Muscle layer of duodenum (tissue), 2 donors: ENCODE results near the gene FLNB.

Experiments used
- H3K27ac ChIP-seq: one replicate; pipeline ENCODE4 v1.7.0; 2013; ENCODE audit warnings: mild to moderate bottlenecking, low read length
- H3K27me3 ChIP-seq: one replicate; pipeline ENCODE4 v1.7.0; 2013; ENCODE audit warnings: low read depth, mild to moderate bottlenecking, control low read depth, low read length
- H3K36me3 ChIP-seq, 2 donors: one replicate each; pipeline ENCODE4 v1.7.0; 2013; ENCODE audit warnings: low read length in 2 of 2, control low read depth in 1 of 2, mild to moderate bottlenecking in 1 of 2; ENCODE audit not compliant: insufficient read depth in 2 of 2, control insufficient read depth in 1 of 2
- H3K4me1 ChIP-seq, 2 donors: one replicate each; pipeline ENCODE4 v1.7.0; 2013; ENCODE audit warnings: low read length in 2 of 2, mild to moderate bottlenecking in 2 of 2, control low read depth in 1 of 2, moderate library complexity in 1 of 2; ENCODE audit not compliant: insufficient read depth in 2 of 2, control insufficient read depth in 1 of 2
- H3K4me3 ChIP-seq, 2 donors: one replicate each; pipeline ENCODE4 v1.7.0; 2013; ENCODE audit warnings: low read length in 2 of 2, low read depth in 1 of 2, mild to moderate bottlenecking in 1 of 2
- H3K9me3 ChIP-seq, 2 donors: one replicate each; pipeline ENCODE4 v1.7.0; 2013; ENCODE audit warnings: low read length in 2 of 2, control low read depth in 1 of 2, mild to moderate bottlenecking in 1 of 2; ENCODE audit not compliant: control insufficient read depth in 1 of 2
- donor health status: healthy.

Gene FLNB

GRCh38 chr3:58093574-58094195 is 85.5 kb downstream of the FLNB start:
- H3K27ac ChIP-seq, result no peak overlapping the region

GRCh38 chr3:58094657-58095056 is 86.4 kb downstream of the FLNB start:
- H3K4me1 ChIP-seq, result peaks cover 0 to 5% of the 10 kb centered on the region in 2 donors
- no peaks in the 10 kb centered on the region for H3K9me3 ChIP-seq
- H3K27ac ChIP-seq, result no peak overlapping the region
- peaks cover 17 to 21% of the 10 kb centered on the region in 2 donors for H3K36me3 ChIP-seq
- no peaks in the 10 kb centered on the region for H3K27me3 ChIP-seq
- H3K4me3 ChIP-seq, result no peak overlapping the region

More at GRCh38 chr3:58093574-58094195, 85.5 kb downstream of the FLNB start:
- Histone ChIP-seq H3K4me3 (no peak overlapping the region), H3K4me1 (peaks cover 0 to 5% of the 10 kb centered on the region in 2 donors), H3K36me3 (peaks cover 14% of the 10 kb centered on the region in 2 donors), H3K9me3 (no peaks in the 10 kb centered on the region), H3K27me3 (no peaks in the 10 kb centered on the region)

GRCh38 chr3:58095603-58096138 is 87.4 kb downstream of the FLNB start:
- Histone ChIP-seq H3K27me3 (no peaks in the 10 kb centered on the region), H3K9me3 (no peaks in the 10 kb centered on the region), H3K36me3 (peaks cover 17 to 21% of the 10 kb centered on the region in 2 donors), H3K4me3 (no peak overlapping the region), H3K4me1 (peaks cover 0 to 5% of the 10 kb centered on the region in 2 donors), H3K27ac (peak overlapping the region; percentile 20)

GRCh38 chr3:58098531-58098930 is 90.3 kb downstream of the FLNB start:
- Histone ChIP-seq H3K4me3 (no peak overlapping the region), H3K27me3 (no peaks in the 10 kb centered on the region), H3K36me3 (peaks cover 17 to 45% of the 10 kb centered on the region in 2 donors), H3K27ac (no peak overlapping the region), H3K4me1 (peaks cover 5 to 19% of the 10 kb centered on the region in 2 donors), H3K9me3 (no peaks in the 10 kb centered on the region)

GRCh38 chr3:58099865-58100264 is 91.6 kb downstream of the FLNB start:
- H3K27me3 ChIP-seq, result no peaks in the 10 kb centered on the region
- H3K36me3 ChIP-seq, result peaks cover 17 to 45% of the 10 kb centered on the region in 2 donors
- no peak overlapping the region for H3K27ac ChIP-seq
- H3K4me3 ChIP-seq, result no peak overlapping the region
- peaks cover 5 to 32% of the 10 kb centered on the region in 2 donors for H3K4me1 ChIP-seq
- no peaks in the 10 kb centered on the region for H3K9me3 ChIP-seq

GRCh38 chr3:58101499-58102389 is 93.5 kb downstream of the FLNB start:
- Histone ChIP-seq H3K9me3 (no peaks in the 10 kb centered on the region), H3K27ac (peak overlapping the region; percentile 22), H3K36me3 (peaks cover 15 to 50% of the 10 kb centered on the region in 2 donors), H3K4me1 (peaks cover 5 to 31% of the 10 kb centered on the region in 2 donors), H3K27me3 (no peaks in the 10 kb centered on the region), H3K4me3 (no peak overlapping the region)

- no peaks in the 10 kb centered on the region for H3K27me3 ChIP-seq
- H3K9me3 ChIP-seq, result no peaks in the 10 kb centered on the region
- no peak overlapping the region for H3K4me3 ChIP-seq
- H3K36me3 ChIP-seq, result peaks cover 18 to 51% of the 10 kb centered on the region in 2 donors
- peaks cover 5 to 31% of the 10 kb centered on the region in 2 donors for H3K4me1 ChIP-seq
- no peak overlapping the region for H3K27ac ChIP-seq
Measured at GRCh38 chr3:58102390-58102750, 94.1 kb downstream of the FLNB start.

- Histone ChIP-seq H3K27ac (peak overlapping the region; percentile 14), H3K36me3 (peaks cover 24 to 51% of the 10 kb centered on the region in 2 donors)
Measured at GRCh38 chr3:58102976-58103451, 94.8 kb downstream of the FLNB start.

GRCh38 chr3:58104151-58104550 is 95.9 kb downstream of the FLNB start:
- H3K4me3 ChIP-seq, result no peak overlapping the region
- H3K27me3 ChIP-seq, result no peaks in the 10 kb centered on the region
- H3K4me1 ChIP-seq, result peaks cover 5 to 31% of the 10 kb centered on the region in 2 donors
- peaks cover 25 to 54% of the 10 kb centered on the region in 2 donors for H3K36me3 ChIP-seq
- no peak overlapping the region for H3K27ac ChIP-seq
- H3K9me3 ChIP-seq, result no peaks in the 10 kb centered on the region

More at GRCh38 chr3:58102976-58103451, 94.8 kb downstream of the FLNB start:
- H3K4me1 ChIP-seq, result peaks cover 5 to 31% of the 10 kb centered on the region in 2 donors
- H3K9me3 ChIP-seq, result no peaks in the 10 kb centered on the region
- H3K4me3 ChIP-seq, result no peak overlapping the region
- no peaks in the 10 kb centered on the region for H3K27me3 ChIP-seq

- peaks cover 30 to 57% of the 10 kb centered on the region in 2 donors for H3K36me3 ChIP-seq
- no peaks in the 10 kb centered on the region for H3K27me3 ChIP-seq
- H3K27ac ChIP-seq, result no peak overlapping the region
- no peaks in the 10 kb centered on the region for H3K9me3 ChIP-seq
- H3K4me3 ChIP-seq, result no peak overlapping the region
- H3K4me1 ChIP-seq, result peaks cover 5 to 31% of the 10 kb centered on the region in 2 donors
Measured at GRCh38 chr3:58104712-58105111, 96.5 kb downstream of the FLNB start.

- Histone ChIP-seq H3K36me3 (peaks cover 34 to 60% of the 10 kb centered on the region in 2 donors), H3K27me3 (no peaks in the 10 kb centered on the region), H3K4me1 (peaks cover 5 to 31% of the 10 kb centered on the region in 2 donors), H3K27ac (no peak overlapping the region), H3K9me3 (no peaks in the 10 kb centered on the region), H3K4me3 (no peak overlapping the region)
Measured at GRCh38 chr3:58105196-58105595, 97.0 kb downstream of the FLNB start.
